Smooth muscle cell (in vitro differentiated cells): Measurements from ENCODE around the gene MARK4. TPM values are rescaled to one million over a fixed set of nuclear protein-coding genes. Genes with fewer than 3 reads are reported as not detected.

Experiments used
- DNase-seq: peaks from one replicate; lab custom pipeline; 2025; ENCODE audit not compliant: unreplicated experiment; lab: John Stamatoyannopoulos, UW
- H2AFZ ChIP-seq: fragments of 200-600 bp; sonication (generic); 2 replicates; pipeline ENCODE4 v1.6.0; 2016; ENCODE audit warnings: antibody characterized with exemption, low read depth, mild to moderate bottlenecking
- H3F3A ChIP-seq: fragments of 200-600 bp; sonication (generic); 2 replicates; pipeline ENCODE4 v1.6.0; 2017; ENCODE audit warnings: antibody characterized with exemption, low read depth
- H3K27ac ChIP-seq: fragments of 200-600 bp; sonication (generic); 2 replicates; pipeline ENCODE4 v1.5.1; 2016; ENCODE audit warnings: low read depth, mild to moderate bottlenecking
- H3K27me3 ChIP-seq: fragments of 200-600 bp; sonication (generic); 2 replicates; pipeline ENCODE4 v1.6.1; 2016; ENCODE audit warnings: low read depth, mild to moderate bottlenecking
- H3K36me3 ChIP-seq: fragments of 200-600 bp; sonication (generic); 2 replicates; pipeline ENCODE4 v1.5.1; 2016; ENCODE audit warnings: low read depth
- H3K4me1 ChIP-seq: fragments of 200-600 bp; sonication (generic); 2 replicates; pipeline ENCODE4 v1.5.1; 2016; ENCODE audit warnings: low read depth
- H3K4me2 ChIP-seq: fragments of 200-600 bp; sonication (generic); 2 replicates; pipeline ENCODE4 v1.6.0; 2016; ENCODE audit warnings: mild to moderate bottlenecking
- H3K4me3 ChIP-seq: fragments of 200-600 bp; sonication (generic); 2 replicates; pipeline ENCODE4 v1.5.1; 2016; ENCODE audit warnings: mild to moderate bottlenecking
- H3K79me2 ChIP-seq: fragments of 200-600 bp; sonication (generic); 2 replicates; pipeline ENCODE4 v1.6.0; 2016; ENCODE audit warnings: low read depth, mild to moderate bottlenecking
- H3K9ac ChIP-seq: fragments of 200-600 bp; sonication (generic); 2 replicates; pipeline ENCODE4 v1.6.0; 2016; ENCODE audit warnings: low read depth
- H3K9me3 ChIP-seq: fragments of 200-600 bp; sonication (generic); replicated peaks from 2 replicates; pipeline ENCODE4 v1.5.1; 2016; ENCODE audit warnings: low read depth
- H4K20me1 ChIP-seq: fragments of 200-600 bp; sonication (generic); 2 replicates; pipeline ENCODE4 v1.6.0; 2016; ENCODE audit warnings: low read depth
- CTCF ChIP-seq: fragments of 200-600 bp; sonication (generic); IDR thresholded peaks from 2 replicates; pipeline ENCODE4 v1.5.1; 2017; ENCODE audit warnings: borderline replicate concordance, mild to moderate bottlenecking, antibody characterized with exemption; ENCODE audit not compliant: insufficient read depth, poor library complexity, severe bottlenecking
- WGBS: methylation state at CpG from one replicate; pipeline ENCODE4 v1.1.7; 2016; ENCODE audit warnings: low lambda C conversion rate; 5-methylcytosine and 5-hydroxymethylcytosine counted together
- polyA plus RNA-seq: library from polyadenylated mRNA; unstranded; fragments of >200 nt; fragmentation: Nextera tagmentation; extraction: Ambion mirVana; gene quantifications from 2 replicates; pipeline ENCODE4 v1.2.1, GENCODE V29; 2016
- total RNA-seq: library from RNA; depleted of rRNA; stranded (reverse); fragments of >200 nt; gene quantifications from 2 replicates; pipeline ENCODE4 v1.2.3, GENCODE V29; 2014

MARK4 gene
- total and polyA plus RNA-seq, 2 experiments from 2014 or later, result 15.6 to 23.0 TPM

GRCh38 chr19:45255611-45256157 lies 4.6 kb downstream of the MARK4 start:
- 95% methylated on average over 9 of the region's 9 CpGs for WGBS
- H3K27me3 ChIP-seq, result no peaks in the 10 kb centered on the region
- peaks cover 86% of the 10 kb centered on the region for H4K20me1 ChIP-seq
- H3K27ac ChIP-seq, result no peak overlapping the region
- peaks cover 79% of the 10 kb centered on the region for H3K79me2 ChIP-seq
- DNase-seq, result no peak
- no peaks in the 10 kb centered on the region for H3F3A ChIP-seq
- H3K9ac ChIP-seq, result no peak overlapping the region
- no peak overlapping the region for H2AFZ ChIP-seq
- H3K4me2 ChIP-seq, result no peak overlapping the region
- no peak overlapping the region for H3K4me3 ChIP-seq
- no peaks in the 10 kb centered on the region for H3K36me3 ChIP-seq
- no peaks in the 10 kb centered on the region for H3K4me1 ChIP-seq
- H3K9me3 ChIP-seq, result no peaks in the 10 kb centered on the region
- no peak for TF ChIP-seq CTCF

- no peak overlapping the region for H3K4me3 ChIP-seq
- peaks cover 97% of the 10 kb centered on the region for H4K20me1 ChIP-seq
- H3K9ac ChIP-seq, result no peak overlapping the region
- no peak overlapping the region for H3K4me2 ChIP-seq
- H2AFZ ChIP-seq, result no peak overlapping the region
- TF ChIP-seq CTCF, result no peak
- no peaks in the 10 kb centered on the region for H3K4me1 ChIP-seq
- no peak for DNase-seq
- 95% methylated on average over 4 of the region's 4 CpGs for WGBS
- H3K9me3 ChIP-seq, result no peaks in the 10 kb centered on the region
- H3K36me3 ChIP-seq, result no peaks in the 10 kb centered on the region
- H3F3A ChIP-seq, result no peaks in the 10 kb centered on the region
- no peaks in the 10 kb centered on the region for H3K27me3 ChIP-seq
- H3K27ac ChIP-seq, result no peak overlapping the region
- peaks cover 72% of the 10 kb centered on the region for H3K79me2 ChIP-seq
Observed at GRCh38 chr19:45256836-45257235, 5.8 kb downstream of the MARK4 start.

GRCh38 chr19:45258862-45259261 lies 7.8 kb downstream of the MARK4 start:
- H3K4me2 ChIP-seq, result no peak overlapping the region
- H3K79me2 ChIP-seq, result peaks cover 52% of the 10 kb centered on the region
- DNase-seq, result no peak
- H3K36me3 ChIP-seq, result no peaks in the 10 kb centered on the region
- H3K27me3 ChIP-seq, result no peaks in the 10 kb centered on the region
- no peak overlapping the region for H3K9ac ChIP-seq
- no peaks in the 10 kb centered on the region for H3F3A ChIP-seq
- H3K4me1 ChIP-seq, result no peaks in the 10 kb centered on the region
- TF ChIP-seq CTCF, result no peak
- H2AFZ ChIP-seq, result no peak overlapping the region
- H3K4me3 ChIP-seq, result no peak overlapping the region
- H3K27ac ChIP-seq, result no peak overlapping the region
- H3K9me3 ChIP-seq, result no peaks in the 10 kb centered on the region
- H4K20me1 ChIP-seq, result peaks cover 90% of the 10 kb centered on the region
- 97% methylated on average over 19 of the region's 19 CpGs for WGBS

GRCh38 chr19:45262570-45262969 lies 11.5 kb downstream of the MARK4 start:
- Histone ChIP-seq H2AFZ (no peak overlapping the region), H3K4me1 (no peaks in the 10 kb centered on the region), H3K9ac (no peak overlapping the region), H3K27ac (no peak overlapping the region), H4K20me1 (peaks cover 67% of the 10 kb centered on the region), H3K79me2 (peaks cover 15% of the 10 kb centered on the region), H3K4me2 (no peak overlapping the region), H3K4me3 (no peak overlapping the region), H3K36me3 (no peaks in the 10 kb centered on the region), H3F3A (no peaks in the 10 kb centered on the region), H3K27me3 (no peaks in the 10 kb centered on the region), H3K9me3 (no peaks in the 10 kb centered on the region)
- no peak for TF ChIP-seq CTCF
- WGBS, result 93% methylated on average over 6 of the region's 6 CpGs
- no peak for DNase-seq
